Measurements from ENCODE around the gene HDAC11. TPM values are rescaled to one million over a fixed set of nuclear protein-coding genes. Genes with fewer than 3 reads are reported as not detected.

HDAC11 gene
- total RNA-seq, 1 donor from 2014 or later = 6.9 TPM

DNA sequence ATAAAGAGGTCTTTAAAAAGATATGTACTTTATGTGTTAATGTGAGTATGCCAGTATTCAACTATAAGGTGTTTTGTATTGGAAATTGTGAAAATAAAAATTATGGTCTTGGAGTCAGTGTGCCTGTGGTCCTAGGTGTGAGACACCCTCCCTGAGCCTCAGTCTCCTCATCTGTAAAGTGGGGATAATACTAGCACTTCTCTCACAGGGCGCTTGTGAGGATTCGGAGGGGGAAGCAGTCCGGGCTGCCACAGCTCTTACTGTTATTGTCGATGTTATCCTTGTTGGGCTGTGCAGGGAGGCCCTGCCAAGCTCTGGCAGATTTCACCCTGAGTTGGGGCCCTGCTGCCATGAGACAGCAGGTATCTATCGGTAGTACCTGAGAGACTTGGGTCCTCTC is 42.1 kb downstream of the HDAC11 start:
- no peak for DNase-seq (ENCODE audit: low read depth in 2 of 2)

- no peak for DNase-seq (ENCODE audit: low read depth in 2 of 2)
Observed at GRCh38 chr3:13524979-13525669, 45.0 kb downstream of the HDAC11 start.

GRCh38 chr3:13525827-13526625 is 45.9 kb downstream of the HDAC11 start:
- no peak for DNase-seq (ENCODE audit: low read depth in 2 of 2)

GRCh38 chr3:13526626-13526949 is 46.5 kb downstream of the HDAC11 start:
- no peak for DNase-seq (ENCODE audit: low read depth in 2 of 2)

- no peak for DNase-seq (ENCODE audit: low read depth in 2 of 2)
Observed at GRCh38 chr3:13528217-13528867, 48.2 kb downstream of the HDAC11 start.

DNA sequence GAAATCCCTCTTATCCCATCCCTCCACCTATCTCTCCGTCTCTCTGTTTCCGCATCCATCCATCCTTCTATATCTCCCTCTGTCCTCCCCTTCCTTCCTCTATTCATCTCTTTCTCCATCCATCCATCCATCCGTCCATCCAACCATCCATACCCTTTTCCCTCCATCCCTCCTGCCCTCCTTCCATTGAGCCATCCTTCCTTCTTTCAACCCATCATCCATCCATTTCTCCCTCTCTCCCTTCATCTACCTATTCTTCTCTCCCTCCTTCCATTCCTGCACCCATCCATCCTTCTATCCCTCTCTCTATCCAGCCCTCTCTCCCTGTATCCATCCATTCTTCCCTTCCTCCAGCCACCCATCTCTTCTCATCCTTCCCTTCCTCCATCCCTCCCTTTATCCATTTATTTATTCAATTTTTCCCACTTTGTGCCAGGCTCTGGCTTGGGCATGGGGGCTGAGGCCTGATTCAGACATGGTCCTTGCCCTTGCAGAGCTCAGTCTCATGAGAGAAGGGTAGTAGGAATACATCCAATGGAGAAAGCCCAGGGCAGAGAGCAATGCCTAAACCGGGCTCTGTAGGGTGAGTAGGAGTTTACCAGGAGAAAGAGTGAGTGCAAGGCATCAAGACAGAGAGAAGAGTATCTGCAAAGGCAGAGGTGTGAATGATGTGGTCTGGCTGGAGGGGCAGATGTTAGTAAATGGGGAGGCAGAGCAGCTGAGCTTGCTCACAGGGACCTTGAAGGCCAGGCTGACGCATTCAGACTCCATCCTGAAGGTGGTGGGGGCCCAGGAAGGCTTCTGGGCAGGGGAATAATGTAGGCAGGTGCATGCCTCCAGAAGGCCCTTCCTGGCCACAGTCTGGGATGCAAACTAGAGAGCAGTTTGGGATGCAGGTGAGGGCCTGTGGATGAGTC is 49.3 kb downstream of the HDAC11 start:
- no peak for DNase-seq (ENCODE audit: low read depth in 2 of 2)

DNA sequence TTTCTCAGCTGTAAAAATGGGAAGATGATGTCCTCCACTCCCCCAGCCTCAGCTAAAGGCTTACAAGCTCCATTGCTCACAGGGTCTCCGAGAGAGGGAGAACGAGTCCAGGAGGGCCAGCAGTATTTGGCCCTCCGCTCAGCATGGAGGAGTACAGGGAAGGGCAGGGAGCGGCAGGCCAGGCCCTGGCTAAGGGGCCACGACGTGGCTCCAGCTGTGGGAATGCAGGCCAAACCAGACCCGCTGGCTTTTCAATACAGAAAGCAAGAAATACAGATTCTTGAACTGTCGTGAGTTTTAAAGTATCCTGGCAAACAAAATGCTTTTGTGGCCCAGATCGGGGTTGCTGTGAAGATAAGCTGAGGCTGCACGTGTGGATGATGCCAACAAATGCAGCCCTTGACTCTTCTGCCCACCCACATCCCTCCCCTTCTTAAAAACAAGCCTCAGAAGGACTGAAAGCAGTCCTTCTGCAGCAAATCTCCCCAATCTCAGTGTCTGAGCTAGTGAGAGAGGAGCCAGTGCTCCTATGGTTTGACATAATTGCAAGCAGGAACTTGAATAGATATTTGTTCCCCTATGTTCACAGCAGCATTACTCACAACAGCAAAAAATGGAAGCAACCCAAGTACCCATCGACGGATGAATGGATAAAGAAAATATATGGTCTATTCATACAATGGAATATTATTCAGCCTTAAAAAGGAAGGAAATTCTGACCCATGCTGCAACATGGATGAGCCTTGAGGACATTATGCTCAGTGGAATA is 50.3 kb downstream of the HDAC11 start:
- no peak for DNase-seq (ENCODE audit: low read depth in 2 of 2)

DNA sequence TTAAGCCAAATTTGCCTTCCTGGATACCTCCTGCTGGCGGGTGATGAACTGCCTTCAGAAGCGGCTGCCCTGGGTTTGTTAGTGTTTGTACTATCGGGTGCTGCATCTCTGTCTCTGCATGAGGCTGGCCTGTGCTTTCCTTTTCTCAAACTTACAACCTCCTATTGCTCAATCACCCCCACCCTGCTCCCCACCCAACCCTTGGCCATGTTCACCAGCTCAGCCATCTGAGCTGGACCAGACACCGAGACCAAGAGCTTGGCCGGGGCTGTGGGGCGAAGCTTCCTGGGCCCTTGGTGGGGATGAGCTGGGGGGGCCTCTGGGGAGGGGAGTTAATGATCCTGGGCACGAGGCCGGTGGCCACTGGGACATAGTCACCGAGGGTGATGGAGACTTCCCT is 52.0 kb downstream of the HDAC11 start:
- DNase-seq (ENCODE audit: low read depth in 2 of 2) = no peak

DNA sequence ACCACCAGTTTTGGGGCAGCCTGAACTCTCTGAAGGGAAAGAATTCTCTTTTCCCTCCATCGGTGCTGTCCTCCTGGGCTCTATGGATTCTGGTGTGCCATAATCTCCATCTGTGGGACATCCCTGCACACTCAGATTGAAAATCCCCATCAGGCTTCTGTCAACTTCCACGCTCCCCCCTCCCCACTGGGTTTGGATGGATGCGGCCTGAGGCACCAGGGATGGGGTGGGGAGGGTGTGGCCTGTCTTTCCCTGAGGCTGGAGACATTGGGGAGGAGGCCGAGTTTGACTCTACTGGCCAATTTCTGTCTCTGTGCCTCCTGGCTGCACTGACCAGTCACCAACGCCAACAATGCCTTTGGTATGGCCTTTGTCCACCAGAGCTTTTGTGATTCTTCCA is 52.5 kb downstream of the HDAC11 start:
- DNase-seq (ENCODE audit: low read depth in 2 of 2) = no peak

DNA sequence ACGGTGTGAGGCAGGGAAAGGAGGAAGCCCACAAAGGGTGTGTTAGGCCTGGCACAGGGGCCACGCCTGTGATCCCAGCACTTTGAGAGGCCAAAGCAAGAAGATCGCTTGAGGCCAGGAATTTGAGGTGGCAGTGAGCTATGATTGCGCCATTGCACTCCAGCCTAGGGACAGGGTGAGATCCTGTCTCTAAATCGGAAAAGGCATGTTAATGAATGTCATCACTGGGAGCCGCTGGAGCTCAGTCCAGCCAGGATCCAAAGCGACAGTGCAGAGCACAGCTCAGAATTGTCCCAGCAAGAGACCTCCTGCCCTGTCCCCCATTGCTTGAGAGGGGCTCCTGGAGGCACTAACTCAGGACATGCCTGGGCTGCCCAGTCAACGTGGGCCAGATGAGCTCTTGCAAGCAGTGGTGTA is 53.8 kb downstream of the HDAC11 start:
- no peak for DNase-seq (ENCODE audit: low read depth in 2 of 2)

GRCh38 chr3:13535526-13535875 is 55.4 kb downstream of the HDAC11 start:
- no peak for DNase-seq (ENCODE audit: low read depth in 2 of 2)

- no peak for DNase-seq (ENCODE audit: low read depth in 2 of 2)
Observed at GRCh38 chr3:13535905-13536304, 55.8 kb downstream of the HDAC11 start.

- DNase-seq (ENCODE audit: low read depth in 2 of 2) = no peak
Observed at GRCh38 chr3:13536432-13536831, 56.3 kb downstream of the HDAC11 start.

GRCh38 chr3:13536832-13537231 is 56.7 kb downstream of the HDAC11 start:
- no peak for DNase-seq (ENCODE audit: low read depth in 2 of 2)

GRCh38 chr3:13537244-13537908 is 57.3 kb downstream of the HDAC11 start:
- DNase-seq (ENCODE audit: low read depth in 2 of 2) = no peak

GRCh38 chr3:13537909-13538296 is 57.8 kb downstream of the HDAC11 start:
- no peak for DNase-seq (ENCODE audit: low read depth in 2 of 2)

- DNase-seq (ENCODE audit: low read depth in 2 of 2) = no peak
Observed at GRCh38 chr3:13538520-13539291, 58.6 kb downstream of the HDAC11 start.

- no peak for DNase-seq (ENCODE audit: low read depth in 2 of 2)
Observed at GRCh38 chr3:13539292-13539638, 59.2 kb downstream of the HDAC11 start.

DNA sequence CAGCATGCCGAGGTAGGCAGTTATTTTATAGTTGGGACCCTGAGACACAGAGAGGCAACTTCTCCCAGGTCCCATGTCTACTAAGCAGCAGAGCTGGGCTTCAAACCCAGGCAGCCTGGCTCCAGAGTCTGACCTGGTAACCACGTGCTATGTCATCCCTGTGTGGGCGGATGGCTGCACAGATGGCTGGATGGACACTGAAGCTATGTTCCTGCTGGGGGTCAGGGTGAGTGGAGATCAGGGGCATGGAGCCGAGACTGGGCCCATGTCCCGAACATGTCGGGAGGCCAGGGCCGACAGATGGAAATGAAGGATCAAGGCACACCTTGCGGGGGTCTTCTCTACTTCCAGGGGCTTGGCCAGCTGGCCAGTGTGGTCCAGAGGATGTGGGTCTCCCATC is 59.6 kb downstream of the HDAC11 start:
- DNase-seq (ENCODE audit: low read depth in 2 of 2) = no peak
